ENCODE data around the gene KCNAB2.

Gene KCNAB2

GRCh38 chr1:6103111-6103853 lies 57.6 kb downstream of the KCNAB2 start:
- Histone ChIP-seq H3K4me3 (replicated peaks; ENCODE audit: insufficient read depth, low read length) (no peak overlapping the region), H3K27me3 (ENCODE audit: insufficient read depth, poor library complexity, severe bottlenecking) (no peaks in the 10 kb centered on the region), H3K27ac (replicated peaks) (no peak overlapping the region)
- no peak for TF ChIP-seq SPI1 (IDR thresholded peaks at IDR 0.05; ENCODE audit: borderline replicate concordance, low read depth)
- TF ChIP-seq GABPA (IDR thresholded peaks at IDR 0.05; ENCODE audit: low read depth): no peak
- TF ChIP-seq REST (IDR thresholded peaks at IDR 0.05; ENCODE audit: insufficient replicate concordance, low read depth): no peak
- no peak for TF ChIP-seq POLR2AphosphoS5 (IDR thresholded peaks at IDR 0.05; ENCODE audit: low read depth)
- no peak for TF ChIP-seq CTCF (IDR thresholded peaks at IDR 0.05; ENCODE audit: insufficient read depth, low read length)
- no peak for DNase-seq (ENCODE audit: low read depth in 1 of 2, low spot score in 1 of 2)

GRCh38 chr1:6103854-6104530 lies 58.3 kb downstream of the KCNAB2 start:
- no peak for DNase-seq (ENCODE audit: low read depth in 1 of 2, low spot score in 1 of 2)
- no peak overlapping the region for H3K4me3 ChIP-seq (replicated peaks; ENCODE audit: insufficient read depth, low read length)
- H3K27ac ChIP-seq (replicated peaks): no peak overlapping the region
- TF ChIP-seq SPI1 (IDR thresholded peaks at IDR 0.05; ENCODE audit: borderline replicate concordance, low read depth): no peak
- H3K27me3 ChIP-seq (ENCODE audit: insufficient read depth, poor library complexity, severe bottlenecking): no peaks in the 10 kb centered on the region

GRCh38 chr1:6104631-6105030 lies 58.9 kb downstream of the KCNAB2 start:
- peaks cover 5% of the 10 kb centered on the region for H3K27me3 ChIP-seq (ENCODE audit: insufficient read depth, poor library complexity, severe bottlenecking)
- no peak overlapping the region for H3K27ac ChIP-seq (replicated peaks)
- no peak for DNase-seq (ENCODE audit: low read depth in 1 of 2, low spot score in 1 of 2)
- no peak for TF ChIP-seq POLR2AphosphoS5 (IDR thresholded peaks at IDR 0.05; ENCODE audit: low read depth)
- no peak for TF ChIP-seq CTCF (IDR thresholded peaks at IDR 0.05; ENCODE audit: insufficient read depth, low read length)
- TF ChIP-seq REST (IDR thresholded peaks at IDR 0.05; ENCODE audit: insufficient replicate concordance, low read depth): no peak
- no peak for TF ChIP-seq GABPA (IDR thresholded peaks at IDR 0.05; ENCODE audit: low read depth)
- TF ChIP-seq SPI1 (IDR thresholded peaks at IDR 0.05; ENCODE audit: borderline replicate concordance, low read depth): no peak
- H3K4me3 ChIP-seq (replicated peaks; ENCODE audit: insufficient read depth, low read length): no peak overlapping the region

- peak in 1 of 2 experiments; percentile 27 for DNase-seq (ENCODE audit: low read depth in 1 of 2, low spot score in 1 of 2)
- no peak overlapping the region for H3K27ac ChIP-seq (replicated peaks)
- no peak overlapping the region for H3K4me3 ChIP-seq (replicated peaks; ENCODE audit: insufficient read depth, low read length)
- peaks cover 5% of the 10 kb centered on the region for H3K27me3 ChIP-seq (ENCODE audit: insufficient read depth, poor library complexity, severe bottlenecking)
- TF ChIP-seq REST (IDR thresholded peaks at IDR 0.05; ENCODE audit: insufficient replicate concordance, low read depth): no peak
- no peak for TF ChIP-seq GABPA (IDR thresholded peaks at IDR 0.05; ENCODE audit: low read depth)
- no peak for TF ChIP-seq CTCF (IDR thresholded peaks at IDR 0.05; ENCODE audit: insufficient read depth, low read length)
- TF ChIP-seq POLR2AphosphoS5 (IDR thresholded peaks at IDR 0.05; ENCODE audit: low read depth): no peak
- no peak for TF ChIP-seq SPI1 (IDR thresholded peaks at IDR 0.05; ENCODE audit: borderline replicate concordance, low read depth)
Measured at GRCh38 chr1:6105218-6105679, 59.6 kb downstream of the KCNAB2 start.

Data from HL-60 (cell line).